ENCODE results near the gene GPC5.
"Not testable (repeated sequence)": the region's sequence is repeated elsewhere in the genome, so short reads cannot be mapped to it uniquely, and the experiment has no call there.

Gene GPC5

DNA sequence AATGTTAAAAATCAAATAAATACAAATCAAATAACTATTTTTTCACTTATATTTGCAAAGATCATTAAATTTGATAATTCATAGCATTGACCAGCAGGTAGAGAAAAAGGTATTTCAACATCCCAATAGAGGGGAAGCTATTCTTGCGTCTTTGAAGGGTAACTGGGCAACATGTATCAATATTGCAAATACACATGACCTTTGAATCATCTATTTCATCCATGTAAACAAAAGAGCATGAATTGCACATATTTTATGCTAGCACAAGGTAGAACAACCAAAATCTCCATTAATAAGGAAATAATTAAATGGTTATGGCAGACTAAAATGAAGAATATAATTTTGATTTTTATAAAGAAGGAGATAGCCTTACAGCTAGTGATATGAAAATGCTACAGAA lies 372.8 kb downstream of the GPC5 start:
- DNase-seq (ENCODE audit: low read depth in 2 of 2) = no peak

DNA sequence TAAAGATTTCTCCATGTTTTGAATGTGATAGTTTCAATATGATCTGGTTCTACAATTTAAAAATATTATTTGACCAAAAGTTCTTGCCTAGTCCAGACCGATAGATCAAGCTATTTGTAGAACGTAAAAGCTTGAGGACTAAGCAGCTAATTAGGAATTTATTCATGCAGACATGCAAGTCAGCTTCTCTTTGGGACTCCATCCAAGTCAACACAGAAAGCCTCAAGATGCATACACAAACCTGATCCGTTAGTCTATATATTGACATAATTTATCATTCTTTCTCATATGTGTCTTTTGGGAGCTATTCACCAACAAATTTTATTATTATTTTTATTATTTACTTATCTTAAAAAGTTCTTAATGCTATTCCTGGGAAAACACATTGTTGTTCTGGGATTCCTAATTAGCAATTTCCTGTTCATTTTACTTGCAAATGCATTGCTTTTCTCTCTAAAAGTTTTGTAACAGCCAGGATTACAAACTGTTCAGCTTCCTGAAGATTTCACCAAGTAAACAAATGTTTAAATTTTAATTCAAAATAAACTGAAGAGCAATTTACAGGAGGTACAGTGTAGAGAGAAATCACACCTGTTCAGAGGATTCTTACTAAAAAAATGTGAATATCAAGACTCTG lies 375.3 kb downstream of the GPC5 start:
- no peak for DNase-seq (ENCODE audit: low read depth in 2 of 2)

DNA sequence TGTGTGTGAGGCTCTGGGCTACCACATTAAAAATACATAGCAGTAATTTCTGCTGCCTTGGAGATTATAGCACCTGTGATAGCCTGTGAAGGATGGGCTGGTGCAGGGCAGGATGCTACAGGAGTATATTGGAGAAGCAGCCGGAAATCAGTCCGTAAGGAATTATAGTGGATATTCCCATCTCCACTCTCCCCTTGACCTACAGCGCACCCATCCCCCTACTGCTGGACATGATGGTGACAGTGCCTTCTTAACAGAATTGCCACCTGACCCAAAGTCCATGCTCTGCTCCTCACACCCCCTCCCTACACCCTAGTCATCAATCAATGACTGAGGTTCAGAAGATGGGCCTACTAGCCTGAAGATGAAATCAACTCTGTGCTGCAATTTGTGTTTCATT lies 376.0 kb downstream of the GPC5 start:
- DNase-seq (ENCODE audit: low read depth in 2 of 2) = no peak

DNA sequence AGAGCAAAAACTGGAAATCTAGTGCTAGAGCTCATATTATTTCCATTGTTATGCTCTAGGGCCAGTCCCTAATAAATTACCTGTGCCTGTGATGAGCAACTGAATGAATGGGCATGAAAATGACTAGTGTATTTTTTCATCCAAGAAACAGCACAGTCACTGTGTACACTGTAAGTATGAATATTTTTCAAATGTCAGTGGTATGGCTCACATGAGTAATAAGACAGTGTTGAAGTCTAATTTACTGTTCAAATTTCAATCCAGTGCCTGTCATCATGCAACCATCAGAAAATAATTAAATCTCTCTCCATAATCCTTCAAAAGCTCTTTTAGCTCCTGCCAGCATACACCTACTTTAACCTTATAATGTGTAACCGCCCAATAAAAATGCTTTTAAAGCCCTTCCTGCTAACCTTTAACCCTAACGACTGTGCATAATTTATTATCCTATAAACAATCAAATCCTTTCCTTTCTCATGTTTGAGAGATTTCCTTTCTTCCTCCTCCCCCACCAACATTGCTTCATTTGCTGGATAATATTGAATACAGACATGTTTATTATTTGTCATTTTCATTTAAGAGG lies 378.3 kb downstream of the GPC5 start:
- DNase-seq (ENCODE audit: low read depth in 2 of 2) = no peak

DNA sequence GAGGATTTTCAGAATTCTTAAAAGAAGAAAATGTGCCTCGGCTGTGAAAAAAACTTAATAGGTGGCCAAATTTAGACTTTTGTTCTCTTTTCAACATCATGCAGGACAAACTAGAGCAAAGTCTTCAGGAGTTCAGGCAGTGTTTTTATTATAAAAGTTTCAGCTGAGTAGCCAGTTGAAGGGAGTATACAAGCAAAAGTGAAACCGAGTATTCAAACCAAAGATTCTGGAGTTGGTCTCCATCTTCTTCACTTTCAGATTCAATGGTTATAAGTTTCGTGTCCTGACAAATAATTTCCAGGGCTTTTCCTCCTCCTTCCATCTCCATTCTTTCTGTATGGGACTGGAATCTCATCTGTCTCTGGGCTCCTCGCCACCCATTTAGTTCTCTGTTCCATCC lies 379.7 kb downstream of the GPC5 start:
- no peak for DNase-seq (ENCODE audit: low read depth in 2 of 2)

DNA sequence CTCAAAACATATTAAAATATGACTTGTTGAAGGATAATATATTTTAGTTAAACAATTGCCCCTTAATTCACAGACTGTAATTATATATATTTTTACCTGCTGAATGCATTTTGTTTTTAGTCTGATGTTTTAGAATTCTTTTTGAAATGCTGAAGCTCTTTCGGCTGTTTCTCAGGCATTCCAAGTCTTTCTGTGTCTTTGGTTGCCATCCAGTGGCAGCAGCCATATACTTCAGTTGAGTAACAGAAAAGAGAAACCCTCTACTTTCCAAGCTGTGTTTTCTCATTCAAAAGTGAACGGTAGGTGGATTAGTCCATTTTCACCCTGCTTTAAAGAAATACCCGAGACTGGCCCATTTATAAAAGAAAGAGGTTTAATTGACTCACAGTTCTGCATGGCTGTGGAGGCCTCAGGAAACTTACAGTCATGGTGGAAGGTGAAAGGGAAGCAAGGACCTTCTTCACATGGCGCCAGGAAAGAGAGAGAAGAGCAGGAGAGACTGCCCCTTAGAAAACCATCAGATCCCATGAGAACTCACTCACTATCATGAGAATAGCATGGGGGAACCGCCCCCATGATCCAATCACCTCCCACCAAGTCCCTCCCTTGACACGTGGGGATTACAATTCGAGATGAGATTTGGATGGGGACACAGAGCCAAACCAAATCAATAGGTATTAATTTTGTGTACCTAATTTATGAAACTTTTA lies 383.7 kb downstream of the GPC5 start:
- DNase-seq (ENCODE audit: low read depth in 2 of 2) = not testable (repeated sequence)

DNA sequence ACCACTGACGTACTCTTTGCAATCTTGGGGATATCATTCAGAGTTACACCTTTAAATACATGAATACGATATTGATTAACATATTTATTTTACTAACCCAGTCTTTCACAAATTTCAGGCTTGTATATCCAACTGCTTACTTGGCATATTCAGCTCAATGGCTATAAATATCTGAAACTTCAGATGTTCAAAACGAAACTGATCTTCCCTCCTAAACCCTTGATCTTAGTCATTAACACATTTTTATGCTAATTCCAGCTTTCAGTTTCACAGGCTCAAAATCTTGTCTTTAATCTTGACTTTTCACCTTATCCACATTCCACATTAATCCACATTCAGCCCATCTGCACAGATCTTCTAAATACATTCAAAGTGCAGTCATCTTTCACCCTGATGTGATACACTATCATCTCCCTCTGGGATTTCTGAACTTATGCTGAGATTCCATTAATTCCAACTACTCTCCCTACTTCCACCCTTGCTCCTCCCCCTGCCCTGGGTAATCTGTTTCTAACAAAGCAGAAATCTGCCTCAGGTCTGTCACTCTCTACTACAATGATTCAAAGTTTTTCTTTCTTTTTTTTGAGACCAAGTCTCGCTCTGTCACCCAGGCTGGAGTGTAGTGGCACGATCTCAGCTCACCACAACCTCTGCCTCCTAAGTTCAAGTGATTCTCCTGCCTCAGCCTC lies 387.2 kb downstream of the GPC5 start:
- no peak for DNase-seq (ENCODE audit: low read depth in 2 of 2)

DNA sequence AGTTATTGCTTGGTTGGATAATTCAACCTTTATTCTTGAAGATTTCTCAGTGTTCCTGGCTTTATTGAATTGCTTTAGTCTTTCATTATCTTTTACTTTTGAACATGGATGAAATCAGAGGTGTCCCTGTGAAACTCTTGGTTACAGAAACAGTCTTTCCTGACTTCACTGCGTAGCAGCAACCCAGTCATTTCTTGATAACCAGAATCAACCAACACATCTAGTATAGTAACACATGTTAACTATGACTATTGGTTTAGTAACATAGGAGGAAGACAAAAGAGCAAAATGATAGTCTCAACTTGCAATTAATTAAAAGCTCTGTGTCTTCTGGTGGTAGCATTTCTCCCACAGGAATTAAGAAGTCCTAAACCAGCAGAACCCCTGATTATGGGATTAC lies 393.6 kb downstream of the GPC5 start:
- DNase-seq (ENCODE audit: low read depth in 2 of 2) = no peak

DNA sequence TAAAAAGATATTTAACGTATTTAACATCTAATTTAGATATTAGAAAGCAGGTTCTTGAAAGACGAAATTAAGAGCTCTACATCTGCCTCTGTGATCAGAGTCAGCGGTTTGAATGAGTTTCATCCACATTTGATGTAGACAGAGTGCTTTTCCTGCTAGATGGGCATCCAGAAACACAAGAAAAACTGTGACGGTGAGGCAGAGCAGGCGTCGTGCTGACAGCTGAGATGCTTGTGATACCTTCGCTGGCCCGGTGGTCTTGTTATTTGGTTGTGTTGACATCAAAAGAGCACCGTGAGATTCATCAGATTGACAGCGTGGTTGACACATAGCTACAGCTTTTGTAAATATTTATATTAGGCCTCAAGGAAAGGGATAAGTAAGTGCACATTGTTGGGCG lies 399.1 kb downstream of the GPC5 start:
- DNase-seq (ENCODE audit: low read depth in 2 of 2) = no peak

DNA sequence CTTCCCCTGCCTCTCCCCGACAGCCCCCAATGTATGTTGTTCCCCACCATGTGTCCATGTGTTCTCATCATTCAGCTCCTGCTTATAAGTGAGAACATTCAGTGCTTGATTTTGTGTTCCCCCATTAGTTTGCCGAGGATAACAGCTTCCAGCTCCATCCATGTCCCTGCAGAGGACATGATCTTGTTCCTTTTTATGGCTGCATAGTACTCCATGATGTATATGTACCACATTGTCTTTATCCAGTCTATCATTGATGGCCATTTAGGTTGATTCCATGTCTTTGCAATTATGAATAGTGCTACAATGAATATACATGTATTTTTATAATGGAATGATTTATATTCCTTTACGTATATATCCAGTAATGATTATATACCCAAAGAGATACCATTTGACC lies 399.9 kb downstream of the GPC5 start:
- not testable (repeated sequence) for DNase-seq (ENCODE audit: low read depth in 2 of 2)

DNA sequence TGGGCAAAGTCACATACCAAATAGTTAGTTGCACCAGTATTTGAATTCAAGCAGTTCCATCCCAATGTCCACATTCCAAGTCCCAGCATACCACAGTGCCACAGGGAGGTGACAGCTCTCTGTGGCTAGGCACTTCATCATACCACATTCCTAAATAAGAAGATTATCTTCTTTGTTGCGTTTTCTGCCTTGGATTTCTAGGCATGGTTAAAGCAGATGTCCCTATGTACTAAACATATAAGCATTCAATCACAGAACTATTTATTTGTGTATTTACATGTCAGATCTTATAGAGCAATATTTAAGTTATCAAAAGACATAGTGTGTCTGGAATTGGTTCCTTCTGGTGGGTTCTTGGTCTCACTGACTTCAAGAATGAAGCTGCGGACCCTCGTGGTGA lies 403.4 kb downstream of the GPC5 start:
- DNase-seq (ENCODE audit: low read depth in 2 of 2) = not testable (repeated sequence)

DNA sequence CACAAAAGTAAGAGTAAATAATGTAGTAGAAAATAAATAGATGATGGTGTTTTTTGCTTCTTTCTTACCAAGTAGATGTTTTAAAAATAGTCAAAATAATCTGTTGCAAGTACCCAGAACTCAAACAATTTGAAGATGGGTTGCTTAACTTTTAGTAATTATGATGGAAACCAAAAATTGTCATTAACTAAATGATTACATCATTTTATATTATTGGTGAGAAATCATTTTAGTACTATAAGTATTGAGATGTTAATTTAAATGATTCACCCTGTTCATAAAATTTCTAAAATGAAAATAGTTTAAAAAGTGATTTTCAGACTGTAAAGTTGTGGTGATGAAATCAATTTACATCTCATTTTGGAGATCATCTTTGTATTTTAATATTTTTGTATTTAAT lies 404.5 kb downstream of the GPC5 start:
- DNase-seq (ENCODE audit: low read depth in 2 of 2) = no peak

DNA sequence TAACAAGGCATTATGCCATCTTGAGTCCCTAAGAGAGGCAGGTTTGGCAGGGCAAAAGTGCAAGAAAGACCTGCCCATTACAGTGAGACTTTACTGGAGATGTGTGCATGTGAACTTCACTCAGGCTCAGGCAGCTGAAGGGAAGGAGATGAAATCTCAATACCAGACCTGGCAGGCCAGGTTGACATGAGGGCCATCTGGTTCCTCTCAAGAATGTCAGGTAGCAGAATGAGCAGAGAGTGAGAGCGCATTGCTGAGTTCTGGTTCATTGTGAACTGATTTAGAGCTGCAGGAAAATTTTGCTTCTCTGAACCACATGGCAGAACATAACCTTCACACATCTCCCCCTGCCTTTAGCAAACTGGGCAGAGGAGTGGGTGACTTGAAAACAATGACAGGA lies 406.3 kb downstream of the GPC5 start:
- no peak for DNase-seq (ENCODE audit: low read depth in 2 of 2)

DNA sequence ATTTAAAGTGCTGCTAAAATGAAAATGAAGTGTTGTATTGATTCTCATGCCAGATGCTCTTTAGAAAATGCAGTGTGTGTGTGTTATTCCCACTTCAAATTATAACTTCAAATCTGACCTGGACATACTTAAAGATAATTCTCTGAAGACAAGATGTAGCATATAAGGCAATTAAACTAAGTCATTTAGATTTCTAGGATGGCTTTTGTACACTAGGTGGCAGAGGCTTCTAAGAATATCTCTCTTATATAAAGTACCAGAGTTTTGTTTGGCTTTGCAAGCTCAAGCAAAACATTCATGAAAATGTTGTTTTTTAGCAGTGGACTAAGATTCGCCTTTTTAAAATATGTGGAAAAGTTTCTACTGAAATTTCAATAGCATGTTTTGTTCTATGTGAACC lies 407.2 kb downstream of the GPC5 start:
- no peak for DNase-seq (ENCODE audit: low read depth in 2 of 2)

DNA sequence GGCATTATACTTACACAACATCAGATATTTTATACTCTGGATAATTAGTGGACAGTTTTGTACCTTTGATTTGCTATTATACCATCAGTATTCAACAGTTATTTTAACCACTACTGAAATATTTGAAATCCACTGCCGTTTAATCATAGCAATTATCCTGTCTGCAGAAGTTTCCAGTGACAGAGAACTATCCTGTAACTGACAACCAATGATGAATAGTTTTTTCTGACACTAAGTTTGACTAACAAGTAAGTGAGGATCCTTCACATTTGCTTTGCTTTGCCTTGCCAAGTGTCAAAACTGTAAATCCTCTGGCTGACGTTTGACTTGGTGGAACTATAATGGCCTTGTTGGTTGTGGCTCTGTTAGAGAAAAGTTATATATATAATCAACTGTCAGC lies 410.7 kb downstream of the GPC5 start:
- no peak for DNase-seq (ENCODE audit: low read depth in 2 of 2)

DNA sequence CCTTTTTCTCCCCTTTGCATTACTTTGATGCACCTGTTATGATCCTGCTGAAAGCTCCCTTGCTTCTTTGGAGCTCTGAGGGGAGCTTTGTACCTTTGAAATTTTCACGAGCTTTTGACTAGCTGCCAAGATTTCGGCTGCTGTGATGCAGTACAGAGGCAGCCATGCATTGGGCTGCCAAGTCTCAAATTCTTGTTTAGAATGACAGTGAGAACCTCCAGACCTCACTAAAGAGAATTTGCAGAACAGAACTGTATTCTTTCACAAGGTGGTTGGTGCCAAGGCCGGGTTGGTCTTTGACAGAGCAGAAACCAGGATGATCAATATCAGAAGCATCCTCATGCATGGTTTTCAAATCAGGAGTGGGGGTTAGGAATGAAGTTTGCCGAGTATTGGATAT lies 414.8 kb downstream of the GPC5 start:
- DNase-seq (ENCODE audit: low read depth in 2 of 2) = no peak

DNA sequence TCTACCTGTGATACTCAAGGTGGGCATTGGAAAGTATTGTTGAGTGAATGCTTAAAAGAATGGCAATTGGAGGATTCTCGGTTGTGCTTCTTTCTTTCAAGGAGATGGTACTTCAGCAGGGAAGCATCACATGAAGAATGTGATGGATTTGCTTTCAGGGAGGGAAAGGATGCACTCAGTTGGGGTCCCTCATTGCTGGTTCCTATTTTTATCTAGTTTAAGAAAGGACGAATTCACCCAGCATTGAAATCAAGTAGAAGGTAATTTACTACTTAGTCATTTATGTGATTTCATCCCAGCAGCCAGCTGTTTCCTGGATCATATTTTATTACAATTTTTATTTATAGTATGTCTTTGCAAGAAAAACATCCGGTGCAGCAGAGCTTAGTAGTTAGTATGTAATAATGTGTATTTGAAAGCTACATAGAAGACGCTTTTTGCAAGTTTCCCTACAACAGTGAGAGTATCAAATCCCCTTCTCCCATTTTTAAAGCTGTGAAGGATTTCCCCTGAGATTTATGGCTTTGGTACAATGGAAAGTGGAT lies 417.9 kb downstream of the GPC5 start:
- DNase-seq (ENCODE audit: low read depth in 2 of 2) = no peak

DNA sequence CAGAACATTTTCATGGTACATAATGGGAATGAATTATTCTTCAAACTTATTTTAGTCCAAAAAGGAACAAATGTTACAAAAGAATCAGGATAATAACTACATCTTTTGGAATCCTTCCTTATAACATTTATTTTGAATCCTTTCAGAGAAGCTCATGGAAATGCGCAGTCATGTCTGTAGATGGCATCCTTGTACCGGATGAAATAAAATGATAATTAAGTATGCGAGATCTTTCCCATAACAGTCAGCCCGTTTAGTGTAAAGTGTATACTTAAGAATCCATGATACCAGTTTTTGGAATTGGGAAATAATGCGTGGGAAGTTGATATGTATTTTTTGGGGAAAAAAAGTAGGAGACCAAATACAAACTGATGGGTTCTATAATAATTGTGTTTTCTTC lies 418.8 kb downstream of the GPC5 start:
- no peak for DNase-seq (ENCODE audit: low read depth in 2 of 2)

DNA sequence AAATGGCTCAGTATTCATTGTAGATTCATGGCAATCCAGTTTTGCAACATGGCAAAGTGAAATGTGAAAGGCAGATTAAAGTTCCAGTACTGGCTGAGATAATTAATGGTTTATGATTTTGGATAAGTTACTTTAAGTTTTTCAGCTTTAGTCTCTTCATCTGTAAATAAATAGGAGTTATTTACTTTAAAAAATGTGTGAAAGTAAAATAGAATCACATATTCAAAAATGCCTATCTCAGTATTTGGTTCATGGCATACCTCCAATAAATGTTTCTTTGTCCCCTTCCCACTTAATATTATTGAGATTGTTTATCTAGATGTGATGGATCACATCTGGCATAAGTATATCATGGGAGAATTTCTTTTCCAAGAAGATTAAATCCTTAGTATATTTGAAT lies 426.0 kb downstream of the GPC5 start:
- no peak for DNase-seq (ENCODE audit: low read depth in 2 of 2)

DNA sequence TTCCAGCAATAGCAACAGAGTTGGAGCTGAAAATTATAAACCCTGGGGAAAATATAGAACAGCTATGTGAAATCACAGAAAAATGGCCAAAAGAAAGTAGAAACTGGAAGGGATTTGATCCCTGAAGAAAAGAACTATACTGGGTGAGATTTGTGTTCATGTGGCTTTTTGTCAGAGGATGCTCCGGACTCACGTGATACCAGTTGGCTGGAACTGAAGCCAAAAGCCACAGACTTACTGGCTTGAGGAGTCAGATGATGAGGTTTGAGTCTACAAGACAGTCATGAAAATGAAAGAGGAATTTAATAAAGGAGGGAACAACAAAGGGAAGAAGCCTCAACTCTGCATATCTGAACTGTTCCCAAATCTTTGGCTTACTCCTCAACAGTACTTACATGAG lies 427.1 kb downstream of the GPC5 start:
- DNase-seq (ENCODE audit: low read depth in 2 of 2) = no peak

DNA sequence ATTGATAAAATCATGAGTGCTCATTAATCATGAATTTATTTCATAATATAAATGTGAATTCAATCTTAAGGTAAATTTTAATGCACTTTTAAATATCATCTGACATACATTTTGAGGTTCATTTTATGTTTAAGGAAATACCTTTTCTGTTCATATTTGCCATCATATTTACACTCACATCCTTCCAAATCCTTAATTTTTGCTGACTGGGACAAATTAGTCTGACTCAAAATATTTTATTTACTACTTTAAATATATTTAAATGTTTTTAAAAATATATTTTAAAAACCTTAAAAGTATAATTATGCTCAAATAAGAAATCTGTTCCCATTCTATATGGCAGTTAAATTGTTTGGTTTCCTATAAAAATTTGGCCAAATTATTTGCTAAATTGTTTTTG lies 438.1 kb downstream of the GPC5 start:
- no peak for DNase-seq (ENCODE audit: low read depth in 2 of 2)

DNA sequence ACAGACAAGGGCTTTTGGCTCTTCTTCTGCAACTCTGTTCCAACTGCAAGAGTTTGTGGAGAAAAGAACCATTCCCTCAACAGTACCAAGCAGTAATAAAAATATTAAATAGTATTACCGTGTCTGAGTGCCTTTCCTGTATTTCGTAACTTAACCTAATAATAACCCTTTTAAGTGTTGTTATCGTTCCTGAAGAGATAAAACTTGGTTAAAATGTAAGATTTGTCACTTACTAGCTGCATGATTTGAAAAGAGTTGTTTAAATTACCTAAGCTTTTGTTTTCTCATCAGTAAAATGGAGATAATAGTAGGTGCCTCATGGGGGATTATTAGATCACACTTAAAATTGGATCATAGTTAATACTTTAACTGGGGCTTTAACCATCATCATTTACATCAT lies 447.2 kb downstream of the GPC5 start:
- DNase-seq (ENCODE audit: low read depth in 2 of 2) = no peak

DNA sequence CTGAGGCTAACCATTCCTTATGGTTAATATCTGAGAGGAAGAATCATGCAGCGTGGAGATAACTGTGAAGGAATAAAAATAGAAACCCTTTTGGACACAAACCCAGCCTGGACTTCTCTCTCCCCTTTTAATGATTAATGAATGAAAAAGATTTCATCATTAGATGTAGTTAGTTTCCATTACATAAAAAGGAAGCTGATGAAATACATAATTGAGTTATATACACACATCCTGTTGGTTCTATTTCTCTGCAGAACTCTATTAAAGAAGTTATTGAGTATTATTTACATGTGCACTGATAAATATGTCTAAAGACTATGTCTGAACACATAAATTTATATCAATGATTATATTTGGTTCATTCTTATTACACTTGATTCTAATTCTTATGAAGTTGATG lies 465.3 kb downstream of the GPC5 start:
- no peak for DNase-seq (ENCODE audit: low read depth in 2 of 2)
